ENCODE measurements around the gene NFKBIA.

GRCh38 chr14:35378425-35379233 lies 25.9 kb downstream of the NFKBIA start:
- TF ChIP-seq POLR2A (IDR thresholded peaks at IDR 0.05) (no peak), CTCF (IDR thresholded peaks at IDR 0.05) (no peak)

Measured in uterus (tissue), 2 donors.